ENCODE data around the gene SLC7A9.

DNA sequence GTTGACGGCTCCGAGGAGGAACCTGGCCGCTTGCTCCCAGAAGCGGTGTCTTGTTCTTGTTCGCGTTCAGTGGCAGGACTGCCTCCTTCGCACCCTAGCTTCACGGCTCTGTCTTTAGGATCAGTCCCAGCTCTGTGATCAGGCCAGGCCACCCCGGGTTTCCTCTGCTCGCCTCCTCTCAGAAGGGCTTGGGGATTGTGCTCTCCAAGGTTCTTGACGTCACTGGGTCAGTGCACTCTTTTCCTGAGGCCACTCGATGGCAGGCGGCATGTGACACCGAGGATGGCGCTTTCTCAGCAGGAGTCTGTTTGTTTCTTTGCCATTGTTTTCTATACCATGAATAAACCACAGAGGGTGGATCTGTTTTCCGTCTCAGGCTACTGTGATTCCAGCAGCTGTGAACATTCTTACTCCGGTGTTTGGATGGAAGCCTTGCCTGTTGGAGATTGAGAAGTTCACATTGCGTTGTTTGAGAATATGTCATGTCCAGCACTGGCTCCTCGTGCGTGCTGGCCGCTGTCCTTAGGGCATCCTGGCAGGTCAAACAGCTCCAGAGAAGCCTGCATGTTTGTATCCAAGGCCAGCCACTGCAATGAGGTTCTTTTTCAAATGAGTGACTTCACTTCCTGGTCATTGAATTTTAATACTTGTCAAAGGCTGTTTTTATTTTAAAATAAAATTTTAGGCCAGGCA, 44.5 kb downstream of the SLC7A9 start:
- no peak for TF ChIP-seq POLR2AphosphoS5 (IDR thresholded peaks at IDR 0.05; ENCODE audit: borderline replicate concordance, low read depth, low read length)
- no peak for TF ChIP-seq EZH2 (IDR thresholded peaks at IDR 0.05)

Measured in SK-N-MC (cell line).